A549 (cell line): ENCODE measurements around the gene CAMK4.

Source experiments
- CBX8 ChIP-seq: fragments of 200-600 bp; sonication (generic); IDR thresholded peaks from 2 replicates; pipeline ENCODE4 v1.6.1; 2016
- CTCF ChIP-seq: fragments of >200 bp; sonication (Bioruptor Twin); formaldehyde crosslinking; IDR thresholded peaks from 3 replicates; pipeline ENCODE4 v1.5.1; 2016
- HDAC2 ChIP-seq: fragments of 200-600 bp; sonication (generic); IDR thresholded peaks from 2 replicates; pipeline ENCODE4 v1.6.1; 2016

- TF ChIP-seq HDAC2 (no peak), CTCF (no peak), CBX8 (no peak)
Measured at GRCh38 chr5:111514087-111514486, 289.9 kb downstream of the CAMK4 start.
